HTERT RPE-1 (cell line): ENCODE measurements around the gene TMOD3.

Experiments used
- in situ Hi-C: fragments of 300-500 bp; cut with MboI; formaldehyde crosslinking; loops from 4 replicates; pipeline ENCODE4 v1.14.3; 2020; ENCODE audit warnings: low sequenced_read_pairs

Gene TMOD3

GRCh38 chr15:51825698-51826097 lies 3.8 kb upstream of the TMOD3 start:
- in situ Hi-C loops, result no loop called here

DNA sequence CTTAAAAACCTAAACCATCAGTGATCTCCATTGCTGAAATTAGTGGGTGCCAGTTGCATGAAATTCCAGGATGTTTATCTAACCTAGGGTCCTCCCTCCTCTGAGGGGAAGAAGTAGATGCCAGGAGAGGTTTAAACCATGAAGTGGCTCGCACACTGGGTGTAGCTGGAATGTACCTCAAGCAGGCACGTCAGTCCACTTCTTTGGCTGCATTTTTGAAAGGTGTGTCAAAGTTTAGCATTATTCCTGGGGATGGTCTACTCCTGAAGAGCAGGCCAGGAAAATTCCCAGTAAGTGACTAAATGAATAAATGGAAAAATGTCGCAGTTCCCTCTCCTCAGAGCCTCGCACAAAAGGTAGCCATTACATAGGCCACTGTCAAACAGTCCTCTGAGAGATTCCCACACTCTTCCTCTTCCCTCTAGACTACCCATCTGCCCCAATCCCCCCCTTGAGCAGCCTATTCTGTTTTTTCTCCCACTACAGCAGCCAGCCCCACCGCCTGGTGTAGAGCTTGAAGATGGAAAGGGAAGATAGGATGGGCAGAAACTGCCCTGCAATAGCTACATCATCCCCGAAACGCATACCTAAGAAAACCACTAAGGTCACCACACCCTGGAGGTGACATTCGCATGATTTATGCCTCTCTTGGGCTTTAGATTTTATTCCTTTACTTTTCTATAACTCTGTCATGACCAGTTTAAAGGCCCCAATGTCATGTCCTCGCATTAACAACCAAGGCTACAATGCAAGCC lies 655 bp upstream of the TMOD3 start:
- in situ Hi-C loops, result no loop called here

GRCh38 chr15:51830276-51830806 lies 888 bp downstream of the TMOD3 start:
- in situ Hi-C loops, result no loop called here

DNA sequence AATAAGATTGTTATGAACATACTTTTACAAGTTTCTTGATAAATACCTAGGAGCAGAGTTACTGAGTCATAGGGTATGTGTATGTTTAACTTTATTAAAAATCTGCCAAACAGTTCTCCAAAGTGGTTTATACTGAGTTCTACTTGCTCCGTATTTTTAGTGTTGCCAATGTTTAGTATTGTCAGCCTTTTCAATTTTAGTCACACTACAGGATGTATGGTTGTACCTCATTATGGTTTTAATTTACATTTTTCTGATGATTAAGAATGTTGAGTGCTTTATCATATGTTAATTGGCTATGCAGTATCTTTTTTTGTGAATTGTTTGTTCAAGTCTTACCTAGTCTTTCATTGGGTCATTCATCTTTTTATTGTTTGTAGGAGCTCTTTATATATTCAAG lies 4.3 kb downstream of the TMOD3 start:
- in situ Hi-C loops, result no loop called here

DNA sequence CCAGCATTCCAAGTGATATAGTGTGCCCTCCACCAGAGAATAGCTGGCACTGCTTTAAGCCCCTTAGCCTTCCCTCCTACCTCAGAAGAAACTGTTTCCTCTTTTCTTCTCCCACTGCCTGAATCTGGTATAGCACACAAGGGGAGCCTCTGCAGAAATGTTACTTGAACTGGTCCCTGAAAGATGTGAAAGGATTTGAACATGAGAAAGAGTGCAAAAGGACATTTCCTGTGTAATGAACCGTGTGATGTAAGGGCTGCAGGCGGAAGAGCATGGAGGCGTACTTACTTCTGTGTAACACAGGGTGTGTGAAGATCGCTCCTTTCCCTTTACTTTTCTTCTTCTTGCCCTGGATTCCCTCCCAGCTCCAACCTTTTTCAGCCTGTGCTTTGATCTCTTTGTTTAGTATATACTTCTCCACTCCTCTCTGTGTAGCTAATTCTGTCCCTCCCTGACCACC lies 8.4 kb downstream of the TMOD3 start:
- in situ Hi-C loops, result no loop called here

- in situ Hi-C loops, result no loop called here
Measured at GRCh38 chr15:51838270-51838669, 8.8 kb downstream of the TMOD3 start.

DNA sequence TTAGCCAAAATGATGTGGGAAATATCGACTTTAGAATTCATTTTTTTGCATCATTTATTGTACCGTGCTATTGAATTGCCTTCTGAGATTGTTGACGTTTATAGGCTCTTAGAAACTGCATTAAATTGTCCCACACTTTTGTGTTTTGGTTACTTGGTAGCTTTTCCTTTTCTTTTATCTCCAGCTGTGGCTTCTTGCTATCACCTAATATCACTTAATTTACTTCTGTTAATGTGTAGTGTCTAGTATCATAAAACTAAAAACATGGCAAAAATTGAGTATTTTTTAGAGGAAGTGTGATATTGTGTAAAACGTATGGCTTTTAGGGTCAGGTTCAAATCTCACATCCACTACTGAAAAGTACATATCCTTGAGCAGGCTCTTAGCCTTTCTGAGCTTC lies 11.2 kb downstream of the TMOD3 start:
- in situ Hi-C loops, result no loop called here

DNA sequence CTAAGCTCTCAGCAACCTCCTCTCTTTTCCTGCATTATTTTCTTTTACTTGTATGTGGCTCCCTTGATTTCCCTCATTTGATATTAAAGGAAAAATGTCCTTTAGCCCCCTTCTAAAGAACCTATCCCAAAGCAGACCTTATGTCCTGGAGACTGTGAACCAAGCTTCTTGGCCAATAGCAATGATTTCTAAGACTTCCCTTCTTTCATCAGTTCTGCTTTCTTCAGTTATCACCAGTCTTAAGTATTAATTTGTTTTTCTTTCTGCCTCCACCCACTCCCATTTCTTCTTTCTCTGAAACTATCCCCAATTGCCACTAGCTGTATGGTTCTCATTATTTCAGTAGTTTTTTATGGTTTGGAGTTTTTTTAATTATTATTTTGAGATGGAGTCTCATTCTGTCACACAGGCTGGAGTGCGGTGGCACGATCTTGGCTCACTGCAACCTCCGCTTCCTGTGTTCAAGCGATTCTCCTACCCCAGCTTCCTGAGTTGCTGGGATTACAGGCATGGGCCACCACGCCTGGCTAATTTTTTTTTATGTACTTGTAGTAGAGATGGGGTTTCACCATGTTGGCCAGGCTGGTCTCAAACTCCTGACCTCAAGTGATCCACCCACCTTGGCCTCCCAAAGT lies 12.1 kb downstream of the TMOD3 start:
- in situ Hi-C loops, result no loop called here

DNA sequence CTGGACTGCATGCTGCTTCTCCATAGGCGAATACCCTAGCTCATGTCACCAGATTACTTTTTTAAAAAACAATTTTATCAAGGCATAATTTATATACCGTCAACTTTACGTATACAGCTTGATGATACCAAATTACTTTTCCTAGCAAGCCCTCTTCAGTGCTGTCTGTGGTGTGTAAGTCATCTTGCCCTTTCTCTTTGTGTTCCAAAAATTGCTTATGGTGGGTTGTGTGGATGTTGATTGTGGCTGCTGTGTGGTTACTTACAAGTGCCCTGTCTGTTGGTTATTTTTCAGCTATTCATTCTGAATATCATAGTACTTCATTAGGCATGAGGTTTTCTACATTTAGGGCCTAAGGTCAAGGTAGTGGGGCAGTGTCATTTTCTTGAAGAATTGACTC lies 12.8 kb downstream of the TMOD3 start:
- in situ Hi-C loops, result no loop called here

GRCh38 chr15:51842852-51843737 lies 13.6 kb downstream of the TMOD3 start:
- in situ Hi-C loops, result no loop called here

GRCh38 chr15:51844747-51845426 lies 15.4 kb downstream of the TMOD3 start:
- in situ Hi-C loops, result no loop called here

DNA sequence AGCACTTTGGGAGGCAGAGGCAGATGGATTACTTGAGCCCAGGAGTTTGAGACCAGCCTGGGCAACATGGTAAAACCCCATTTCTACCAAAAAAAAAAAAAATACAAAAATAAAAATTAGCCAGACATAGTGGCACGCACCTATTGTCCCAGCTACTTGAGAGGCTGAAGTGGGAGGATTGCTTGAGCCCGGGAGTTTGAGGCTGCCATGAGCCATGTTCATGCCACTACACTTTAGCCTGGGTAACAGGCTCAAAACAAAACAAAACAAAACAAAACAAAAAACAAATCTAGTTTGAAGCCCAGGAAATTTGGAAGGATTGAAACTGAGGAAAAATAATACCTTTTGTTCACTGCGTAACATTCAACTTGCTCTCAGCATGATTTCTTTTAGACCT lies 16.6 kb downstream of the TMOD3 start:
- in situ Hi-C loops, result no loop called here

DNA sequence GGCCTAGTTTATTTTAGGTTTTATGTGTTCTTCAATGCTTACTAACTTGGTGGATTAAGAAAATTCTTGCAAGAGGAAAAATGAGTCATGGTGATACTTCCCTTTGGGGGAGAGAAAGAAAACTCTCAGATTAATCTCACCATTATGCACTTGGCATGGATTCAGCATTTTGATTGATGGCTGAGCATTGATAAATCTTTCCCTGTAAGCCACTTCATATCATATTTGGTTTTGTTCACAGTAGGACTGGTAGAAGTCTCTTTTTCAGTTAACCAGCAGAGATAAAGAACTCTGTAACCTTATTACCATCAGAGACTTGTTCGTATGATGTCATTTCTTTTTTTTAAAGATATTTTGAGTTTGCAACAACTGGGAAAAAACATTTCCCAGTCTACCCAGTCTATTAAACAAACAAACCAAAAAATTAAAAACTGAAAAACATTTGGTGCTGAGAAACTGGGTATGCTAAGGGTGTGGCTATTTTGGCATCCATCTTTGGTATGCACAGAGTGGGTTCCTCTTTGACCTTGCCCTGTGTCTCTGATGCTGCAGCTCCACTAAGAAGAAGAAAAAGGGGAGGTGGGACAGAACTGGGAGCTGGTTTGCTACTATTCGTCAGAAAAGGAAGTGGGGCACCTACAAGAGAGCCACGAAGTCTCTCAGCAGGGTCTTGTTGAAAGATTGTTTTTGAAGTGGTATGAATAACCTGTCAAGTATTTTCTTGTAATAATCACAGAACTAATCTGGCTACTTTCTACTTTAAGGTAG lies 17.2 kb downstream of the TMOD3 start:
- in situ Hi-C loops, result no loop called here

DNA sequence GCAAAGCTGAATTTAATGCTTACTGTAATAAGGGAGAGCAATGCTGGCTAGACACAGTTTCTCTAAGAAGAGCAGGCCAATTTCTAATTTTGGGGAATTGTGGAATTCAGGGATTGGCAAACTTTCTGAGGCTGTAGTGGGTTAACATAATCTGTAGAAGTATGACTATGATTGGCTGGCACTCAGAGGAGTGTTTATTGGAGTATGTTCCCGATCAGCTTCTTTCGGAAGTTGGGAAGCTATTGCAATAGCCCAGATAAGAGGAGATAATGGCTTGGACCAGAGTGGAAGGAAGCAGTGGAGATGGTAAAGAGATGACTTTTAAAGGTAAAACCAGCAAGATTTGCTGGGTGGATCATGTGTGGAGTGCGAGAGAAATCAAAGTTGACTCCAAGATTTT lies 19.4 kb downstream of the TMOD3 start:
- in situ Hi-C loops, result no loop called here

DNA sequence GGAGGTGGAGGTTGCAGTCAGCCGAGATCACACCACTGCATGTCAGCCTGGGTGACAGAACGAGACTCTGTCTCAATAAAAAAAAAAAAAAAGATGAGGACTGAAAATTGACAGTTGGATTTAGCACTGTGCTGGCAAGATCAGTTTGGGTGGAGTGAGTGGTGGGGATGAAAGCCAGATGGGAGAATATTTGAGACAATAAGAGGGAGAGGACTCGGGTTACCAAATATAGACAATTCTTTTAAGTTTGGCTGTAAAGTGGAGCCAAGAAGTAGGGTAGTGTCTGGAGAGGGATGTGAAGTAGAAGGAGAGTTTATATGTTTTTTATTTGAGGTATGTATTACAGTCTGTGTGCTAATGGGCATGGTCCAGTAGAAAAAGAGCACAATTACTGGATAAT lies 20.4 kb downstream of the TMOD3 start:
- in situ Hi-C loops, result no loop called here

DNA sequence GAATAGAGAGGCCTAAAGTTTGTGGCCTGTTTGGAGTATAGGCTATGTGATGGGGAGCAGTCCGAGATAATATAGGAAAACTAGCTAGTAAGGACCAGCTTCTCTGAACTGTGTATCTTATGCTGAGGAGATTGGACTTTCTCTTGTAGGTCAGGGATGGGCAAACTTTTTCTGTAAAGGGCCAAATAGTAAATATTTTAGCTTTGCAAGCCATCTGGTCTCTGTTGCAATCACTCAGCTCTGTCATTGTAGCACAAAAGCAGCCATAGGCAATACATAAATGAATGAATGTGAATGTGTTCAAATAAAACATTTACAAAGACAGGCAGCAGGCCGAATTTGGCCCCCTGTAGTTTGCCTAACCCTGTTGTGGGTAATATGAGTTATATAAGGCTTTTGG lies 24.5 kb downstream of the TMOD3 start:
- in situ Hi-C loops, result no loop called here

DNA sequence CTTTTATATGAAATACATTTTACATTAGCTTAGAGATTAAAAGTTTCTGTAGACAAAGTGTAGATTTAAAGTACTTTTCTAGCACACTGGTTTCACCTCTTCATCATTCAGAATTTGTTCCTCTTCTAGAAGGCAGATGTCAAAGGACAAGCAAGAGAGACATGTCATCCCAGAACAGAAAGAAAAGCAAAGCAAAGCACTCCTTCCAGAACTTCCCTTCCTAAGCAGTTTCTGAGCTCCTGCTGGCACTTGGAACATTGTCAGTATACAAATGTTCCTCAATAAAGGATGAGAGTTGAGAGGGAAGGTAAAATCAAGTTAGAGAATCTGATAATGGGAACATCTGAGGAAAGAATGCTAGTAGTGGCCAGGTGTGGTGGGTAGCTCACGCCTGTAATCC lies 26.2 kb downstream of the TMOD3 start:
- in situ Hi-C loops, result no loop called here

GRCh38 chr15:51856714-51857380 lies 27.4 kb downstream of the TMOD3 start:
- in situ Hi-C loops, result no loop called here

DNA sequence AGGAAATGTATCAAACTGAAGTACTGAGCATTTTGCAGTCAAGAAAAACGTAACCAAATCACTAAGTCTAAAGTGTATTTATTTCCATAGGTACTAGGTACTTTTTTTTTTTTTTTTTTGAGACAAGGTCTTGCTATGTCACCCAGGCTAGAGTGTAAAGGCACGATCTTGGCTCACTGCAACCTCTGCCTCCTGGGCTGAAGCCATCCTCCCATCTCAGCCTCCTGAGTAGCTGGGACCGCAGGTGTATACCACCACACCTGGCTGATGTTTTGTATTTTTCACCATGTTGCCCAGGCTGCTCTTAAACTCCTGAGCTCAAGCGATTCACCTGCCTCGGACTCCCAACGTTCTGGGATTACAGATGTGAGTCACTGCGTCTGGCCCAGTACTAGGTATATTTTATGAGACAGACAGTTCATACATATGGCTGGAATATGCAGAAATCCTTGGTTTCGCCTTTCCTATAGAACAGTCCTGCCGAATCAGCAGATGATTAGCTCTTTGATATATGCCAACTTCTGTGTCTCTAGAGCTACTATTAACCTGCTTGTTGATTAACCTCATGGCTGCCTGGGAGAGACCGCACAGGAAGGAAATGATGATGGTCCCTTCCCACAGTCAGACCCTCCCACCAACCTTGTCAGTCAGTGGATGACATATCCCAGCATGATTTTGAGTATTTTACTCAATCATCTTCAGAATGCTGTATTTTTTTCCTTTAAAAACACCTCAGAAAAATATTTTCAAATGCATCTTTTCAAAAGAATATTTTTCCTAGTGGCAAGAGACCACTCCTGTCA lies 32.3 kb downstream of the TMOD3 start:
- in situ Hi-C loops, result no loop called here
